PC-3 (cell line): Measurements from ENCODE around the gene TAS1R3. TPM values are rescaled to one million over a fixed set of nuclear protein-coding genes. Genes with fewer than 3 reads are reported as not detected.

Source experiments
- ATAC-seq: fragments of 200-7000 bp; cut with Tn5 transposase; 2 replicates; pipeline ENCODE4 v1.9.1; 2020; ENCODE audit warnings: mild to moderate bottlenecking, moderate library complexity
- BruUV-seq: library from RNA; stranded (reverse); fragments of 400-500 nt; replicated peaks from 2 replicates; lab custom pipeline; 2021; lab: Mats Ljungman, UMichigan
- CTCF ChIA-PET: fragments of 300-600 bp; sonication (Branson Sonifier 250); formaldehyde crosslinking; loops from one replicate; lab custom pipeline; 2022; ENCODE audit warnings: antibody characterized with exemption; lab: Charles Lee
- POLR2A ChIA-PET: fragments of 300-600 bp; sonication (Branson Sonifier 250); formaldehyde crosslinking; loops from one replicate; lab custom pipeline; 2022; ENCODE audit warnings: antibody characterized with exemption; ENCODE audit not compliant: unreplicated experiment; lab: Charles Lee
- DNase-seq: peaks from one replicate; pipeline ENCODE4 v3.0.0-alpha.2; 2015
- H2AFZ ChIP-seq: fragments of 300-600 bp; sonication (generic); 2 replicates; pipeline ENCODE4 v1.6.0; 2016; ENCODE audit warnings: antibody characterized with exemption, low read length
- H3F3A ChIP-seq: fragments of 300-600 bp; sonication (generic); one replicate; pipeline ENCODE4 v1.6.0; 2017; ENCODE audit warnings: antibody characterized with exemption, low read length, control low read depth, mild to moderate bottlenecking; ENCODE audit not compliant: unreplicated experiment
- H3K27ac ChIP-seq: fragments of 300-600 bp; sonication (generic); 2 replicates; pipeline ENCODE4 v1.5.1; 2016; ENCODE audit warnings: mild to moderate bottlenecking, low read length
- H3K27me3 ChIP-seq: fragments of 300-600 bp; sonication (generic); 2 replicates; pipeline ENCODE4 v1.6.1; 2016; ENCODE audit warnings: low read length, mixed read lengths
- H3K36me3 ChIP-seq: fragments of 300-600 bp; sonication (generic); 2 replicates; pipeline ENCODE4 v1.6.1; 2016; ENCODE audit warnings: low read depth, mixed run types, low read length, mixed read lengths
- H3K4me1 ChIP-seq: fragments of 300-600 bp; sonication (generic); 2 replicates; pipeline ENCODE4 v1.5.1; 2016; ENCODE audit warnings: low read length; ENCODE audit not compliant: insufficient read depth
- H3K4me2 ChIP-seq: fragments of 300-600 bp; sonication (generic); 2 replicates; pipeline ENCODE4 v1.6.0; 2016; ENCODE audit warnings: low read length
- H3K4me3 ChIP-seq: fragments of 300-600 bp; sonication (generic); 2 replicates; pipeline ENCODE4 v1.5.1; 2016; ENCODE audit warnings: mild to moderate bottlenecking, low read length, mixed read lengths
- H3K79me2 ChIP-seq: fragments of 300-600 bp; sonication (generic); 2 replicates; pipeline ENCODE4 v1.6.1; 2017; ENCODE audit warnings: low read length, mixed read lengths
- H3K9ac ChIP-seq: fragments of 300-600 bp; sonication (generic); 2 replicates; pipeline ENCODE4 v1.6.0; 2016; ENCODE audit warnings: mild to moderate bottlenecking, low read length
- H3K9me2 ChIP-seq: fragments of 300-600 bp; sonication (generic); replicated peaks from 2 replicates; pipeline ENCODE4 v1.6.1; 2016; ENCODE audit warnings: mixed run types, low read length, mixed read lengths
- H3K9me3 ChIP-seq: fragments of 300-600 bp; sonication (generic); 2 replicates; pipeline ENCODE4 v1.6.1; 2016; ENCODE audit warnings: low read length, mixed read lengths
- H4K20me1 ChIP-seq: fragments of 300-600 bp; sonication (generic); 2 replicates; pipeline ENCODE4 v1.6.1; 2016; ENCODE audit warnings: low read length, mixed read lengths
- EZH2 ChIP-seq: fragments of 300-600 bp; sonication (generic); IDR thresholded peaks from one replicate; pipeline ENCODE4 v1.6.1; 2017; ENCODE audit warnings: antibody characterized with exemption, mild to moderate bottlenecking, low read length; ENCODE audit not compliant: unreplicated experiment
- EZH2phosphoT487 ChIP-seq: fragments of 300-600 bp; sonication (generic); IDR thresholded peaks from 2 replicates; pipeline ENCODE4 v1.6.1; 2018; ENCODE audit warnings: mild to moderate bottlenecking, antibody characterized with exemption, low read length, borderline replicate concordance
- intact Hi-C: fragments of 100-400 bp; cut with micrococcal nuclease; formaldehyde crosslinking; loops from 2 replicates; pipeline ENCODE4 v1.9.0; 2023
- total RNA-seq: library from RNA; depleted of rRNA; stranded (reverse); fragments of >200 nt; gene quantifications from 2 replicates; pipeline ENCODE4 v1.2.3, GENCODE V29; 2014
- TF ChIP-seq, protein P1 (sequence below): fragments of 300-600 bp; sonication (generic); conservative IDR thresholded peaks from 2 replicates; pipeline ENCODE4 v1.5.1; 2017; ENCODE audit warnings: antibody characterized with exemption, low read depth, mild to moderate bottlenecking, low read length

The TAS1R3 gene
- total RNA-seq, 1 experiment from 2014 or later = 1.9 TPM

DNA sequence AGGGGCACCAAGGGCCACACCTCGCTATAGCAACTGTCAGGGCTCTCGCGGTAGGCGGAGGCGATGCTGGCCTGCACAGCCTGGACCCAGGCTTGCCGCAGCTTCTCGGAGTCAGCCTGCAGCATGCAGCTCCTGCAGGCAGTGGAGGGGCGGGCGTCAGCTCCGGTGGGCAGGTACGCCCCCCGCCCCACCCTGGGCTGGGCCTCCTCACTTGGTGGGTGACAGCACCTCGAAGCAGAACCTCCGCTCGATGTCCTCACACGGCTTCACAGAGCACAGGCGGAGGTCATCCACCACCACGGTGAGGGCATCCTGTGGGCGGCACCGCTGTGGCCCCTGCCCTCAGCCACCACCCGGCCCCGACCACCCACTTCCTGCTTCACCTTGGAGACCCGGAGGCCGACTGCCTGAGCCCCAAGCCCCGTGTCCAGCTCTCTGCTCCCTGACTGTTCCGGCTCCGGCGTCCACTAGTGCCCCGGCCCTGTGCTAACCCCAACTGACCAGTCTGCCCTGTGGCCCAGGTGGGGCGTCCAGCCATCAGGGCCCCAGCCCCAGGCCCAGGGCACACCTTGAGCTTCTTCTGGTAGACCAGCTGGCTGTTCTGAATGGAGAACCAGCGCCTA is 33.2 kb upstream of the TAS1R3 start:
- no peaks in the 10 kb centered on the region for H3K27me3 ChIP-seq
- no peak overlapping the region for H3K27ac ChIP-seq
- POLR2A ChIA-PET = no interaction called here
- intact Hi-C loops = no loop called here
- CTCF ChIA-PET = no interaction called here
- H3K4me3 ChIP-seq = no peak overlapping the region
- H3K9me2 ChIP-seq = no peaks in the 10 kb centered on the region
- BruUV-seq = no TSS peak
- H3K4me1 ChIP-seq = no peaks in the 10 kb centered on the region
- no peaks in the 10 kb centered on the region for H4K20me1 ChIP-seq
- no peak overlapping the region for H3K9ac ChIP-seq
- no peak for ATAC-seq
- no peaks in the 10 kb centered on the region for H3K9me3 ChIP-seq
- H2AFZ ChIP-seq = no peak overlapping the region
- no peak for DNase-seq
- no peaks in the 10 kb centered on the region for H3K79me2 ChIP-seq
- H3K36me3 ChIP-seq = no peaks in the 10 kb centered on the region
- H3K4me2 ChIP-seq = no peak overlapping the region
- no peaks in the 10 kb centered on the region for H3F3A ChIP-seq
- no peak for TF ChIP-seq EZH2phosphoT487
- TF ChIP-seq, protein P1, sequence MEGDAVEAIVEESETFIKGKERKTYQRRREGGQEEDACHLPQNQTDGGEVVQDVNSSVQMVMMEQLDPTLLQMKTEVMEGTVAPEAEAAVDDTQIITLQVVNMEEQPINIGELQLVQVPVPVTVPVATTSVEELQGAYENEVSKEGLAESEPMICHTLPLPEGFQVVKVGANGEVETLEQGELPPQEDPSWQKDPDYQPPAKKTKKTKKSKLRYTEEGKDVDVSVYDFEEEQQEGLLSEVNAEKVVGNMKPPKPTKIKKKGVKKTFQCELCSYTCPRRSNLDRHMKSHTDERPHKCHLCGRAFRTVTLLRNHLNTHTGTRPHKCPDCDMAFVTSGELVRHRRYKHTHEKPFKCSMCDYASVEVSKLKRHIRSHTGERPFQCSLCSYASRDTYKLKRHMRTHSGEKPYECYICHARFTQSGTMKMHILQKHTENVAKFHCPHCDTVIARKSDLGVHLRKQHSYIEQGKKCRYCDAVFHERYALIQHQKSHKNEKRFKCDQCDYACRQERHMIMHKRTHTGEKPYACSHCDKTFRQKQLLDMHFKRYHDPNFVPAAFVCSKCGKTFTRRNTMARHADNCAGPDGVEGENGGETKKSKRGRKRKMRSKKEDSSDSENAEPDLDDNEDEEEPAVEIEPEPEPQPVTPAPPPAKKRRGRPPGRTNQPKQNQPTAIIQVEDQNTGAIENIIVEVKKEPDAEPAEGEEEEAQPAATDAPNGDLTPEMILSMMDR = no peak
- TF ChIP-seq EZH2 = no peak

DNA sequence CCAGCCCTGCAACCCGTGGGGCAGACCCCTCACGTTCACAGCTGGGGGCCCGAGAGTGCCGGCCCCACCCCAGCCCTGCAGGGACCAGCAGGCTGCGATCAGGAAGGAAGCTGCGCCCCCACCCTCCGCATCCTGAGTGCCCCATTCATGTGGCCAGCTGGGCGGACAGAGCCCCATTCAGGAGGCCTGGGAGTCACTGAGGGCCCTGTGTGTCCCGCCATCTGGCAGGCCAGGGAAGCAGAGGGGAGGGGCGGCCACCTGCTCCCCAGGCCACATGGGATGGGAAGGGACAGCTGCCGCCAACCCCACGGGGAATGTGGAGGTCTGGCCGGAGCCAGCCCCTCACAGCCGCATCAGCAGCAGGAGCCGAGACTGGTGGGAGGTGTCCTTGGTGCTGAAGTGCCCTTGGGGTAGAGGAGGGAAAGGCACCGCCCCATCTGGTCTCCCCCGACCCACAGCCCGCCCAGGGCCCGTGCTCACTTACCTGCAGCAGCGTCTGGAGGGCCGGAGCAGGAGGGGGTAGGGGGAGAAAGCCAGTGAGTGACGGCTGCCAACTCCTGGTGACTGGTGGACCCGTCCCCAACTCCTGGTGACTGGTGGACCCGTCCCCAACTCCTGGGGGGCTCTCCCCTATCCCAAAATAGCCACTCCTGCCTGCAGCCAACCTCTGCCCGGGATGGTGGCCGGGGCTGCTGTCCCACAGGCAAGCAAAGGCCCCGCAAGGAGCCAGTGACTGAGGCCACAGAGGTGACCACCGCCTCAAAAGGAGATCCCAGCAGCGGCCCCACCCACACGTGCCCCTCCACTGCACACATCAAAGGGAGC is 32.0 kb upstream of the TAS1R3 start:
- TF ChIP-seq, protein P1 = no peak
- TF ChIP-seq EZH2phosphoT487 (no peak), EZH2 (no peak)
- H3K27ac ChIP-seq = no peak overlapping the region
- H3K27me3 ChIP-seq = no peaks in the 10 kb centered on the region

More for the DNA sequence above, 32.0 kb upstream of the TAS1R3 start:
- ChIA-PET POLR2A (no interaction called here), CTCF (no interaction called here)
- Histone ChIP-seq H3K9ac (no peak overlapping the region), H3K9me3 (no peaks in the 10 kb centered on the region), H3K36me3 (no peaks in the 10 kb centered on the region), H3K4me1 (no peaks in the 10 kb centered on the region), H3K79me2 (peaks cover 6% of the 10 kb centered on the region), H3K4me2 (no peak overlapping the region), H3F3A (no peaks in the 10 kb centered on the region), H2AFZ (no peak overlapping the region), H4K20me1 (no peaks in the 10 kb centered on the region), H3K9me2 (no peaks in the 10 kb centered on the region), H3K4me3 (no peak overlapping the region)
- BruUV-seq = no TSS peak
- intact Hi-C loops = no loop called here
- ATAC-seq = no peak
- DNase-seq = no peak
